CD4-positive, alpha-beta T cell treated with Interferon gamma for 1 hour (primary cell): ENCODE measurements around the gene FMO3.

Source experiments
- DNase-seq: peaks from one replicate; pipeline ENCODE4 v3.0.0-alpha.2; 2020

FMO3 gene

DNA sequence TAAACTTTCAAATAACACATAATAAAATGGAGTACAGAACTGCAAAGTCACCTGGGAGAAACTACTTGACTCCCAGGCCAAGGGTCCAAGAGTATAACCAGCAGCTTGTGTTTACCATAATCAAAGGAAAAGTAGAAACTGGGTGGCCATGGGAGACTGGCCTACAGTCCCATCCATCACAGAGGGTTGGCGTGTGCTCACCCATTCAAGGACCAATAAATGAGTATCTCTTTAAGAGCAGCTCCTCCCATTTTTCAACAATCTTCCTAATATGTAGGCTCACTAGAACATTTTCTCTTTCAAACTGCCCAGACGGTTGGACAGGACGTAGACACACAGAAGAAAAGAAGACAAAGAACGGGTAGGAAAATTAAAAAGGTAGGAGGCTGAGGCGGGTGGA lies at the start of gene FMO3:
TSS of gene FMO3 (plus strand) at position 302 of the 400 bp plus-strand sequence. CDS start 1,754 bp downstream, outside the sequence.
- no peak for DNase-seq

DNA sequence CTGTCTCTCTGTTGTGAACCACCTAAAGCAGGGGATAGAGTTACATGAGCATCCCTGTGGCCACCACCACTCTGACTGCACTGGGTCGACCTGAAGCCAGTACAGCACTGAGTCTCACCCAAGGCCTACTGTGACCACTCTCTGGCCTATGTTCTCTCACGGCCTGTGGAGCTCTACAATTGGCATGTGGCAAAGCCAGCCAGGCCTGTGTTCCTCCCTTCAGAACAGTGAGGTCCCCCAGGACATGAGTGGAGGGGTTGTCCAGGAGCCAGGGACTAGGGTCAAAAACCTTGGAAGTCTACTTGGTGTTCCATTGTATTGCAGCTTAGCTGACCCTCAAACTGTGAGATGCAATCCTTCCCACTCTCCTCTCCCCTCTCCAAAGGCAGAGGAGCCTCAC lies 42.7 kb upstream of the FMO3 start:
- DNase-seq = no peak

DNA sequence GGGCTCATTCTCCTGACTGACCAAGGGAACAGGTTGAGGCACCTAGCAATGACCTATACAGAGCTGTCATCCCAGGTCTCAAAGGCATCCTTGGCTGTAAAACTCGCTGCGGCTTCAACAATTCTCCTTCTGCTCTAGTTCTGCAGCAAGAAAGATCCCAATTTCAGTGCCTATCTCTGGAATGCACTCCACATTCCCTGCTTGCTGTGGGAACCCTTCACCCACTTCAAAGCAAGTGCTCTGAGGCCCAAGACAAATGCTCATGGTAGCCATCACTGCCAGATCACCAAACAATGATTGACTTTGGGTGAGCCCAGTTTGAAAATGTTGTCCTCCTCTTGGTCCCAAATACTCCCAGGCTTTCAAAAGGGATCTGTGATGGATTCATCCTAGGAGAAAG lies 37.7 kb upstream of the FMO3 start:
- no peak for DNase-seq

DNA sequence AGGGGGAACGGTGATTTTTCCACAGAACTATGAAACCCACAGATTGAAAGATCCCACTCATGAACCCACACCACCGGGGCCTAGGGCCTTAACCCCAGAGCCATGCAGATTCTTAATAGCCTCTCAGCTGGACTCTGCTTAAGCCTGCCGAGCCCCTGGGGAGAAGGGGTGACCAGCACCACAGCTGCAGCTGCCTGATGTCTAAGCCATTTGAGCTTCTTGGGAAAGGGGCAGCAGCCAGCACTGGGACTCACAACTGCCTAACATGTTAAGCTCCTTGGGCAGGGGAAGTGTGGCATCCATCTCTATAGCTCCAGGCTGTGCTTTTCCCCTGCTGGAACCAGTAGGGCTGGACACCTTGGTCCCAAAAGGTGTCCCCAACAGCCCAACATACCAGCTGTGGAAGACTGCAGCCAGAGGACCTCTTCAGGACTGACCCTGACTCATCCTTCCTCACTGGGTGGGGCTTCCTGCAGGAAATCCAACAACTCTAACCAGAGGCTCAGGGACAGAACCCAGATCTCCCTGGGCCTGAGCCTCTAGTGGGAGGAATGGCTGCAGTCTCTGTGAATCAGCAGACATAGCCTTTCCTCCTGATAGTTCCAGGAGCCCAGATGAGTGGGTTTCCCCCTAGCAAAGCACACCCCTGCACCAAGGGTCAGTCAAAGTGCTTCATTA lies 34.6 kb upstream of the FMO3 start:
- no peak for DNase-seq

DNA sequence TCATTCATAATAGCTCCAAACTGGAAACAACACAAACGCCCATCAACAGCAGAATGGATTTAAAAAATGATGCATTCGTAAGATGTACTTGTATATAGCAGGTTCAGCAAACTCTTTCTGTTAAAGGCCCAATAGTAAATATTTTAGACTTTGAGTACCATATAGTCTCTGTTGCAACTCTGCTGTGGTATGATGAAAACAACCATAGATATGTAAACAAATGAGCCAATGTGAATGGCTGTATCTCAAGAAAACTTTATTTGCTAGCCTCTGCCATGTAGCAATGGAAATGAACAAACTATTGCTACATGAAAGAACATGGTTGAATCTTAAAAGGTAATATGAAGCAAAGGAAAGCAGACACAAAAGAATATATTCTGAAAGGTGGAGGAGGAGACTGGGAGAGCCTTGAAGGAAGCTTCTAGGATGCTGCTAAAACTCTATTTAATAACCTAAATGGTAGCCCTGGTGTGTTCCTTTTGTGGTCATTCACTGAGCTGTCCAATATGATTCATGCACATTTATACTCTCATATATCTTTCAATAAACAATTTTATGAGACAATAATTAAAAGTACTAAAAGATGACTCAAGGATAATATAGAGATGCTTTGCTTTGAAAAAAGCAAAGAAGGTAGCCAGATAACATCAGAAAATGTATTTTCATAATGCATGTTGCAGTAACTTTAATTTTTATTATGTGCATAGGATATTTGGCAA lies 29.1 kb upstream of the FMO3 start:
- no peak for DNase-seq

DNA sequence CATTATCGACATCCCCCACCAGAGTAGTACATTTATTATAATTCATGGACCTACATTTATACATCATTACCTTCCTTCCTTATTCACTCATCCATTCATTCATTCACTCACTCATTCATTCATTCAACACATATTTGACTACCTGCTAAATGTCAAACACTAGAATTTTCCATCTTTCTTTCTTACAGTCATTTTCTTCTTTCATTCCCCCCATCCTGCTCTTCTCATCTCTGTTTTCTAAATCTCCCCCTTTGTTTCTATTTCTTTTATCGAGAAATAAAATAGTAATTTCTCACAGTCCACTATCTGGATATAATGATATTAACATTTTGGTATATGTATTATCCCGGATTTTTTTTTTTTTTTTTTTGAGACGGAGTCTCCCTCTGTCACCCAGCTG lies 27.8 kb upstream of the FMO3 start:
- no peak for DNase-seq

DNA sequence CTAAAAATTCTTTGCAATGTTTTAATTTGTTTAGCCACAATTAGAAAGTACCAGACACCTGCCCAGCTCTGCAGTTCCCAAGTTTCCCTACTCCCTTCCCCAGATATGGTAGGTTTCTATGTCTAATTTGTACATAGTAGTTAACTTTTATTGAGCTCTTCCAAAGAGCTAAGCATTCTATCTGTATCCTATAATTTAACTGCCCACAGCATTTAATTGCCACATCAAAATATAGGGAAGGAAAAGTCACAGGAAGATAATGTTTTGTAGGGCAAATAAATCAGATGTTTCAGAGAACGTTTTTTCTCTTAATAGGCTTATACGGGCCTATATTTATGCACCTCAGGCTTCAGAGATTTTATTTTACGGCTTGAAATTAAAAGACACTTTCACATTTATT lies 15.7 kb upstream of the FMO3 start:
- DNase-seq = no peak

DNA sequence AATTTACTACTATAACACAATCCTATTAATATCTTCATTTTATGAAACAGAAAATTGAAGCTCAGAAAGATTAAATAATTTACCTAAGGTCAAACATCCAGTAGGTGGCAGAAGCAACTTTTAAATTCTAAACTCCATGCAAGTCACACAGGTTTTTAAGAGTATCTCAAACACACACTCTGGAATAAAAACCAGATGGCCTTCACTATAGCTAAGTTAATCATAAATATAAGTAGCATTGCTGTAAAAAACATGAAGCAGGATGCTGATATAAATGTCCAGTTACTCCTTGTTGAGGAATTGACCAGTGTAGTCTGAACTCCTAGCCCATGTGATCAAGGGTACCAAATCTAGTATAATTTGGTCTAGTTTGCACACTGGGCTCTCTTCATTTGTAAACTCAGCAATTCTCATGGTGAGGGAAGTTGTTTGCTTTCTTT lies 9.4 kb upstream of the FMO3 start:
- no peak for DNase-seq

DNA sequence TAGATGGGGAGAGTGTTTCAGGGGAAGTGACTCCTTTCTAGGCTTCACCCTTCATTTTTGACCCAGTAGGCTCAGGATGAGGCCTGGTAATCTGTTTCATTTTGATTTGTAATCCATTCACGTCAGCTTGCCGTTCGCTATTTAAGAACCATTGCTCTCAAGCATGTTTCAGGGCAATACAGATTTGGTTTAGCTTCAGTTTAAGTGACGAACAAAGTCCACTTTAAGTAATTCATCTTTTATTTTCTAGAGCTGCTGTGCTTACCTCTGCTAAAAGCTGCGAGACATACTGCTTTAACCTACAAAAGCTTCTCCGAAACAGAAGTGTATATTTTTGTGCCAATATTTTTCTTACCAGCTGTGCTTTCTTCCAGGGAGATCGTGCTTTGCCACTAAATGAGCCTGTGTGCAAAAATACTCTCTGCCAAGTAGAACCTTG lies 8.9 kb upstream of the FMO3 start:
- DNase-seq = no peak

DNA sequence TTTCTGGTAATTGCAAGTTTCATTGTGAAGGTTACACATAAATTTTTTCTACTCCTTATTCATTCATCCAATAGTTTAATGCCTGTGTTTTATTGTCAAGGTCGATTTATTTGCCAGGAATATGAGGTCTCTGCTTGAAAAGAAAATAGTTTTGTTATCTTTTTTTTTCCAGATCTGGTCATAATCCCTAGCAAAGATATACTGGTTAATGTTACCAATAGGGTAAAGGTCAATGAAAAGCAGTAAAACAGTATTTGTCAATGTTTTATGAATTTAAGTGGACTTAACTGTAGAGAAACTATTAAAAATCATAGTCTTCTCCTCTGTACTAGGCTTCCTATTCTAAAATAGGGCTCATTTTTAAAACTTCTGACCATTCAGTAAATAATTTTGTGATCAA lies 8.1 kb upstream of the FMO3 start:
- DNase-seq = no peak

DNA sequence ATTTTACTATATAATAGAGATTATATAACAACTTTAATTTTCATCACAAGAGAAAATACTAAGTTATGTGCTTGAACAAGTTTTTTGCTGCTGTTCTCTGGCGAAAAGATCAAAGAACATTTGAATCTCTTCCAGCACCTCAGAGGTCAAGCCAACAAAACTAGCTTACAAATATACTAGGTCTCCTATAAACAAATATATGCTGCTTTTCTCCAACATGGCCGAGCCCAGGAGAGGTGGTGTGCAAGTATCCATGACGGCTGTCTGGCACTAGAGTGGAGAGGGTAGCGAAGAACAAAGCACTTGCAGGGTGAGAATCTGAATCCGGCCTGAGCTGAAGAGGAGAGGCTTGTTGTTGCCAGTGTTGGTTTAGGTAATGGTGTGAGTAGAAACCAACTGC lies 7.5 kb upstream of the FMO3 start:
- DNase-seq = no peak

DNA sequence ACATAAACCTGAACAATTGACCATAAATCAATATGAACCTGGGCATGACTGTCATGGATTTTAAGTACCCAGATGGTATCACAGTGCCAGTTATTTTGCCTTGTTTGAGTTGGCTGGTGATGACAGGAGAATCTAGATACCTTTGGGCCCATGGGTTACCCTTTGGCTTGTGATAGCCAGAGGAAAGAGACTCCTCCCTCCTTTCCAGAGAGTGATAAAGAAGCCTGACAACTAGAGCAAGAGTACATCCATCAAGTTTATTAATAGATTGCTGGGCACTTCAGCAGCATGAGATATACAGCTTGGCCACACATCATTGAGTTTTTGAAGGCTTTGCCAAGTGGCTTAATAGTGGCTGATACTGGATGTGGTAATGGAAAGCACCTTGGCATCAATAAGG lies 6.6 kb upstream of the FMO3 start:
- DNase-seq = no peak

DNA sequence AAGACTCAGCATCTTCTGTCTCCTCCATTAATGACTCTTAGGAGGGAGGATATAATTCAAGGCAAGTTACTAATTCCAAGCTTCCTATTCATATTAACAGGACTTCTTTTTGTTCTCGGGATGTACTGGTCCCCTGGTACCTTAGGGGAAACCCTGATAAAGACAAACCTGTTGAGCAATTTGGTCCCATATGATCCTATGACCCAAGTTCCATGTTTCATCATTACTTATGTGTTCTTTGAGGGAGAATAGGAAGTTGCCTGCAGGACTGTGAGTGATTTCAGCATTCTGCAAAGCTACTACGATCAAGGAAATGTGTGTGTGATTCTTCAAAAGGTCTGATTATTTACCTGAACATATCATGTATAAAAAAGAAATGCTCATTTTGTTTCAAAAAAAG lies 5.8 kb upstream of the FMO3 start:
- no peak for DNase-seq

DNA sequence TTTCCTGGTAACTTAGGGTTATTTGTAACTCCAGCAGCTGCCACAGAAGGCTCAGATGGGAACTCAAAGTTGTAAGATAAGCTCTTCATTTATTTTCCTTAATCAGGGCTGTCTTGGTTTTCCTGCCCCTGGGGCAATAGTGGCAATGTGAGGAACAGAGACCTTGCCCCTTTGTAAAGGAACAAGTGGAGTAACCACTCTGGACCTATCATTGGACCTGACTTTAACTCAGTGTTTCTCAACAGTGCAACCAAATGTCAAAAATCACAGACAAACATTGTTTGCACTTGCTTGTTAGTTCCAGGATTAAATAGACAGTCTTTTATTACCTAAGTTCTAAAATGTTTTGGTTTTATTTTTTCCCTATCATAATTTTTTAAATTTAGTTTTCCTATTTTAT lies 2.8 kb upstream of the FMO3 start:
- DNase-seq = no peak

DNA sequence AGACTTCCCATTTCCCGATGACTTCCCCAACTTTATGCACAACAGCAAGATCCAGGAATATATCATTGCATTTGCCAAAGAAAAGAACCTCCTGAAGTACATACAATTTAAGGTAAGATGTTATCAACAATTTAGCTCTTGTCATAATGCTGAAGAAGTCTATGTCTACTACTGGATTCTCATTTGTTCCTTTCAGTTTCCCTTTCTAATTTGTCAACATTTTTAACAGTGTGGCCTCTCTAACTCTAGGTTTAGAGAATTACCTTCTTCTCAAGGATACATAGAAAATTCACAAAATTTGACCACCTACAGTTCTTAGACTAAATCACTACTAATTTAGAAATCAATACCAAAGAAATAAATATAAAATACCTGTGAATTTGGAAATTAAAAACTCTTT lies 13.2 kb downstream of the FMO3 start:
- DNase-seq = no peak

DNA sequence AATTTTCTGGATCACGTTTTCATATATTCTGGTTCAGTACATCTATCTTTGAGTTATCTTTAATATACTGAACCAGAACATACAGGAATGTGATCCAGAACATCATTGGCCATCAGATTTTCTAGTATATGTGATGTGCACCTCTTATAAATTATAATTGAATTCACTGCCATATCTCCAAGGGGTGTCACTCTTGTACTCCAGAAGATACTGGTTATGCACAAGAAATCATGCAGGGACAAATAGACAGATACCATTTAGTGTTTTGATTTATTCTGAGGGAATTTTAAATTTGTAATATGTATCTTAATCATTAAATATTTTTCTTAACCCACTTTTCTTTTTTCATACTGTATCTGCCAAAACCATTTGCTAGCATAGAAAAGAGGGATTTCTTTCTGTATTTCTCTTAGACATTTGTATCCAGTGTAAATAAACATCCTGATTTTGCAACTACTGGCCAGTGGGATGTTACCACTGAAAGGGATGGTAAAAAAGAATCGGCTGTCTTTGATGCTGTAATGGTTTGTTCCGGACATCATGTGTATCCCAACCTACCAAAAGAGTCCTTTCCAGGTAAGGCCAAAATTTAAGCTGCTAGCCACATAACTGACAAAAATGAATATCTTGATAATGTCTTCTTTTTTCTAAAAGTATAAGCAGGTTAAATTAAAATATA lies 16.7 kb downstream of the FMO3 start:
- DNase-seq = no peak

DNA sequence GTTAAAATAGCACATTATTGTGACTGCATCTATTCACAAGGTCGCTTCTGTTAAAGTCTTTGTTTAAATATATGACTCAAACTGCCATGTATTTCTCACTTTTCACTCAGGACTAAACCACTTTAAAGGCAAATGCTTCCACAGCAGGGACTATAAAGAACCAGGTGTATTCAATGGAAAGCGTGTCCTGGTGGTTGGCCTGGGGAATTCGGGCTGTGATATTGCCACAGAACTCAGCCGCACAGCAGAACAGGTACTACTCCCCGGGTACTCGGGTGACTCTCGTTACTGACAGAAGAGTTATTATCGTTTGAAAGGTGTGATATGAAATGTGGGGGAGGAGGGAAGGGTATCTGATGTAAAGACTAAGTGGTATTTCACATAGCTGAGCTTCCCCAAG lies 17.3 kb downstream of the FMO3 start:
- DNase-seq = no peak

DNA sequence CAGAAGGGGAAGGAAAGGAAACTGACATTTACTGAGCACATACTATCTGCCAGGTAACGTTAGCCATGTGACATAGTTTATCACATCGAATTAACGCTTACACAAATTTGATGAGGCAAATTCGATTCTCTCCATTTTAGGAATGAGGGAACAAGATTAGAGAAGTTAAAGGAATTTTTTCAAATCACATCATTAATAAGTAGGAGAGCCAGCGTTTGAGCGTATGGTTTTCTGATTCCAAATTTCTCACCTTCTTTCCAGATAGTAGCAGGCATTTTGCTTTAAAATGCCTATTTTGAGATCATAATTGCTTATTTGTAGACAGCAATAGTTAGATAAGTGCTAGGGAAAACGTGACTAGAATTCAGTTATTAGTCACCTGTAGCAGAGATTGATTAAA lies 19.3 kb downstream of the FMO3 start:
- no peak for DNase-seq

DNA sequence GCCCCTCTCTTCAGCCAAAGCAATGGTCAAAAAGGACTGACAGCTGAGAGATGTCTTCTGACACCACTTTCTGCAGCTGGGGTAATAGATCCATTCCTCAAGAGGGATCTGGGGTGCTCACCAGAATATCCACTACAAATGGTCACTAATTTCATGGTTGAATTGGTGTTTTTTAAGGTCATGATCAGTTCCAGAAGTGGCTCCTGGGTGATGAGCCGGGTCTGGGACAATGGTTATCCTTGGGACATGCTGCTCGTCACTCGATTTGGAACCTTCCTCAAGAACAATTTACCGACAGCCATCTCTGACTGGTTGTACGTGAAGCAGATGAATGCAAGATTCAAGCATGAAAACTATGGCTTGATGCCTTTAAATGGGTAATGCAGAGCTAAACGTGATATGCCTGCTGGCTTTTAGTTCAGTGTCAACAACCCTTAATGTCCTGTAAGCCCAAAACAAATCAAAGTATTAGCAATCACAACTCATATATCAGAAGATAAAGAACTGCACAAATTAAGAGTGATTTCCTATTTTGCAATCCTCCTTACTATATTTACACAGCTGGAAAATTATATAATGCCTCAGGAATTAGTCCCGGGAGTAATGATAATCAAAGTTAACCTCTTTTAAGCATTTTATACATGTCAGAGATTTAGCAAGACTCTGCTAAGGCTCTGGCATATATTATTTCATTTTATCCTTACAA lies 20.1 kb downstream of the FMO3 start:
- no peak for DNase-seq

DNA sequence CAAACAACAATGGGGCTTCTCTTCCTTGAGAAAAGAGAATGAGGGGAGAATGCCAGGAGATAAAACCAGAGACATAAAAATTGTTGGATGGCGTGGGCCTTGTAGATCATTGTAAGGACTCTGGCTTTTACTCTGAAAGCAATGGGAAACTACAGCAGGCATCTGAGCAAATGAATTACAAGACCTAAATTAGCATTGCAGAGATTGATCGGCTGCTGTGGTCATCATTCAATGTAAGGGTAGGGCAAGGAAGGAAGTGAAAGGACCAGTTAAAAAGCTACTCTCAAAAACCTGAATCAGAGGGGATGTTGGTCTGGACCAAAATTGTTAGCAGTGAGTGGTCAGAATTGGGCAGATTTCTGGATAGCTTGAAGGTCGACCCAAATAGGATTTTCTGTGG lies 21.4 kb downstream of the FMO3 start:
- DNase-seq = no peak

DNA sequence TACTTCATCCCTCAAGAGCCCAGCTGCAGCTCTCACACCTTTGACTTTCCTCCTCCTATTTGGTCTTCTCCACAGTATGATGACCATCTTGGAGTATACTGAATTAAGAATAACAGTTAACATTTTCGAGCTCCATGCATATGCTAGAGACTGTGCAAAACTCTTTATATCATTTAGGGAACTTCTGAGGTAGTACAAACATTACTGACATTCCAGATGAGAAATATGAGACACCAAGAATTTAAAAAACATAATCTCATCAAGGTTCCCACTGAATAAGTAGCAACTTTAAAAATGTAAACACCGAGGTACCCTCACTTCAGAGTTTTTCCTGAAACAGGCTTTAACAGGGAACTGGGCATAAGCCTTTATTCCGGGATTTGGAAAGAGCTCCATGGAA lies 22.7 kb downstream of the FMO3 start:
- DNase-seq = no peak

DNA sequence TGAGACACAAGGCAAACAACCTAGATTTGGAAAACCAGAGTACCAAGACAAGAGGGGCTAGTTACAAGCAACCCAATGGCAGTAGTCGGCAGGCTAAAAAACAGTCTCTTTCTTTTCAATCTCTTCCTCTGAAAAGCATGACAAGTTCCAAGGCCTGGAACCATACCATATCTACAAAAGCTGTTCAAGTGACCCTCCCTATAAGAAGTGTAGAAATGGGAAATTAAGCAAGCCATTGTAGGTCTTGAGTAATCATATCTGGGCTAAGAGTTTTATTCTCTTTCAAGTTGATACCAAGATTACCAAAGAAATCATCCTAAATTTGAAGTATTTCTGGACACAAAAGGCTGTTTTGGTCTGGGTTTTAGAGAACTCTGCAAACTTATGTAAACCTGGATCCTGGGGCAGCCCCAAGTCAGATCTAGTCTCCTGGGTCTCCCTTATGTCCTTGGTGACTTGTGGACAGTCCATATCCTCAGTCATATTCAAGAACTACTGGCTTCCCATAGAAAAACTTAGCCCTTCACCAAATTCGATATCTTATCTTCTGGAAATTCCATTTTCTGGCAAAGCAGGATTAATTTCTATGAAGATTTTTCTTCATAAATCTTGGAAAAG lies 24.7 kb downstream of the FMO3 start:
- no peak for DNase-seq

DNA sequence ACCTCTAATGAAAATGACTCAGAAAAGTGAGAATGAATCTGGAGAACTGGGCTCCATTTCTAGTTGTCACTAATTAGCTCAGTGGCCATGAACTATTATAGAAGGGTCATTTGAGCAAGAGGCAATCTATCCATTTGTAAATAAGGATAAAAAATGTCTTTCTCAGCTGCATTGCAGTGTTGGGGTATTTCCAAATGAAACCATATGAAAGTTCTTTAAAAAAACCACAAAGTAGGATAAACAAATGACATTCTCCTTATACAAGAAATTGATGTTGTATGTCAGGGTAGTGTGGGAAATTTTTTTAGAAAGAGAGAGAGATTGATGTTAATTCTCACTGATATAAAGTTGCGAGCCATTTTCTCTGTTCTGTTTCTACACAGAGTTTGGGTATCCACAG lies 26.0 kb downstream of the FMO3 start:
- no peak for DNase-seq
